ENCODE results near the gene GLYR1.

GRCh38 chr16:4803401-4803844 lies 43.7 kb downstream of the GLYR1 start:
- TF ChIP-seq EP300 (conservative IDR thresholded peaks at IDR 0.05; ENCODE audit: poor library complexity, severe bottlenecking) (no peak), CTCF (IDR thresholded peaks at IDR 0.05; ENCODE audit: poor library complexity, severe bottlenecking) (no peak), REST (IDR thresholded peaks at IDR 0.05; ENCODE audit: borderline replicate concordance) (no peak), SMC3 (conservative IDR thresholded peaks at IDR 0.05; ENCODE audit: poor library complexity) (no peak), RAD21 (conservative IDR thresholded peaks at IDR 0.05) (no peak), POLR2AphosphoS5 (IDR thresholded peaks at IDR 0.05) (no peak), MXI1 (conservative IDR thresholded peaks at IDR 0.05; ENCODE audit: poor library complexity, severe bottlenecking) (no peak), EZH2 (IDR thresholded peaks at IDR 0.05; ENCODE audit: borderline replicate concordance, insufficient read depth, low read length, poor library complexity, severe bottlenecking) (no peak), TAF1 (IDR thresholded peaks at IDR 0.05; ENCODE audit: low read depth) (no peak)

Data from neural cell (in vitro differentiated cells).